Hematopoietic multipotent progenitor cell treated with erythropoietin and hydrocortisone succinate and interleukin-3 and kit ligand, for 8 days (in vitro differentiated cells): ENCODE results near the gene ELL2.
A peak's percentile ranks its signal among the peaks of the same experiment; 100 is the strongest.

Source experiments
- DNase-seq: peaks from one replicate; pipeline ENCODE4 v3.0.0-alpha.2; 2015

The ELL2 gene

GRCh38 chr5:95953021-95953702, 8.5 kb downstream of the ELL2 start:
- no peak for DNase-seq

GRCh38 chr5:95951916-95952315, 9.7 kb downstream of the ELL2 start:
- no peak for DNase-seq

GRCh38 chr5:95949810-95950209, 11.8 kb downstream of the ELL2 start:
- DNase-seq = no peak

DNA sequence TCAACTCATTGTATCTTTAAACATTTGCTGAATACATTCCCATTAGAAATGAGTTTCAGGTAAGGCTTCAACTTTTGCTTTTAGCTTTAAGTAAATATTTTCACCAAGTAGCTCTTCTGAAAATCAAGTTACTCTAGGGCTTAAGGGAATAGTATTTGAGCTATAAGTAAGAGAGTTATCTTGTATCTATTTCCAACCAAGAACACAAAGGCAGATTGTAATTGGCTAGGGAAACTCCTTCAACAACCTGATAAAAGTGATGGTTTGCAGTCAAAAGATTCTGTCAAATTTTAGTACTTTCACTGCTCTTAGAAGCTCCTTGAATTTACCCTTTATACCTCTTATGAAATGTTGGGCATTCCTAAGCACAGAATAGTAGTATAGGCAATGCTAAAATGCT, 13.0 kb downstream of the ELL2 start:
- DNase-seq = peak; percentile 37

- no peak for DNase-seq
These were observed 15.2 kb downstream of the ELL2 start for GRCh38 chr5:95946451-95946850.

- no peak for DNase-seq
These were observed 18.7 kb downstream of the ELL2 start for GRCh38 chr5:95942968-95943367.

- DNase-seq = no peak
These were observed 19.2 kb downstream of the ELL2 start for GRCh38 chr5:95942414-95942813.

GRCh38 chr5:95941756-95942155, 19.9 kb downstream of the ELL2 start:
- DNase-seq = no peak

- DNase-seq = no peak
These were observed 20.6 kb downstream of the ELL2 start for GRCh38 chr5:95940758-95941682.

DNA sequence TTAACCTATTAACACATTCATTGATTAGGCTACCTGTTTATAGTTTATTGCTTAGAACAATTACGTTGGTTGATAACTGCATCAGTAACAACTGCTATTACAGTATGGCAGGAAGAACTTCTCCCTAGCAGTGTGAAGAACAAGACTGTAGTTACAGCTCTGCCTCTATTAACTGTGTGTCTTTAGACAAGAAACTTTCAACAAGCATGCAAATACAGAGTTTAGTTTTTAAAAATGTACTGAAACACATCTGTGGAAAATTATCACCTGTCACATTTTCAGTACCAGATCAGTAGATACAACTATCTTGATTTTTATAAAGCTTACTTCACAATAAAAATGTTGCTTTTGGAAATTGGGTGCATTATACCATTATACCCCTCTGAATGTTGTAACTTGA, 22.2 kb downstream of the ELL2 start:
- no peak for DNase-seq

DNA sequence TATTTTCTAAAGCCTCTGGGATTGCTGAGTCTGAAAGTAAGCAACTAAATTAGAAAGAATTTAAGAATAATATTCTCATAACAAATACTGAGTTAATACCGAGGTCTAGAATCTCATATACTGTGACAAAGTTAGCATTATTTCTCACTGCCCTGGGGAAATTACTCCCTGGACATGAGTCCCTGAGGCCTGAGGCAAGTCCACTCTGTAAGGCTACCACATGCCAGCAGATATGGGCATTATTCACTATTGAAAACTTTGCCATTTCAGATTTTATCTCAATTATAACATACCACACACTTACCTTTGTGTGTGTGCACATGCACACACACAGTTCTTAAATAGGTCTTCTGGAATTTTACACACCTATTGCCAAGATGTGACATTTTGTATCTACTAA, 22.9 kb downstream of the ELL2 start:
- DNase-seq = no peak

- DNase-seq = no peak
These were observed 23.3 kb downstream of the ELL2 start for GRCh38 chr5:95938347-95938746.

DNA sequence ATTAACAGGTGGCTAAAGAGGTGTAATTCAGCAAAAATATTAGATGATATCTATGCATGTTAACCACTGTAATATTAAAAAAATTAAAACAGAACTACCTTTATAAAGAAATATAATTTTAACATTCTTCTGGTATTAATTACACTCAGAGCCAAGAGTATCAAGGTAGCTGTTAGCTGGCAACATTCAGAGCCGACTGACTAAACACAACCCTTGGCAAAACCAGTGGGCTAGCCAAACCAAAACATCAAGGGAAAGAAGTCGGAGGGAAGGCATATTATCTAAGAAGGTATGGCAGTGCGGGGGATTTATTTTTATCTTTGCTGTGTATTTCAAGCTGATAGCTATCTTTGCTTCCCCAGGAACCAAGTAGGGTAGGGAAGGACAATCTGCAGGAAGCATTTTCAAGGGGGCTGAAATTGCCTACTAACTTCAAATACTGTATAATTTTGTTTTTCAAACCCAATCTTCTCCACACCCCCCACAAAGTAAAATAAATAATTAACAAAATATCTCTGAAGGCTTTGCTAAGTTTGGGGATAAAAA, 24.0 kb downstream of the ELL2 start:
- peak; percentile 33 for DNase-seq

DNA sequence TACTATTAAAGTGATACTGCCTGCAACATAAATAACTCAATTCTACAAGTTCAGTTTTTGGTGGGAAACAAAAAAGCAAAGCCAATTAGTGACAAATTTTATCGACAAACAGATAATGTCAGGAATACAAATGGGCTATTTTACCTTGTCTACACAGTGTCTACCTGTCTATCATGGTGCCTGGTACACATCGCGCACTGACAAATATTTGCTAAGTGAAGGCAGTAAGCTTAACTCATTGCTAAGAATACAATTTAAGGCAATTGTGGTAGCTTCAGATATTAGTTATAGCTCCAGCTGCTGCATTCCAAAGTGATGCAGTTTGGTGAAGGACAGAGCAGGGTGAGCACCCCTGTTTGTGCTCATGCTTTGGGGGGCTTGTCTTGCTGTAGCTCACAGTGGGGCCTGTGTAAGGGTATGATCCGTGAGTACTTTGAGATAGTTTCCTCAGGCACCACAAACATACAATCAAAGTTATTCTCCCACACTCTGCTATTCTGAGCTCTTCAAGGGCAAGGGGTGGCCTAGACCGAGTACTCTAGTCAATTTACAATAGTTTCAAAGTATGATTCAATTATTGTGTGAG, 24.7 kb downstream of the ELL2 start:
- no peak for DNase-seq

GRCh38 chr5:95935553-95936100, 26.0 kb downstream of the ELL2 start:
- DNase-seq = no peak

GRCh38 chr5:95934207-95934804, 27.3 kb downstream of the ELL2 start:
- peak; percentile 97 for DNase-seq

GRCh38 chr5:95932941-95933340, 28.7 kb downstream of the ELL2 start:
- no peak for DNase-seq

DNA sequence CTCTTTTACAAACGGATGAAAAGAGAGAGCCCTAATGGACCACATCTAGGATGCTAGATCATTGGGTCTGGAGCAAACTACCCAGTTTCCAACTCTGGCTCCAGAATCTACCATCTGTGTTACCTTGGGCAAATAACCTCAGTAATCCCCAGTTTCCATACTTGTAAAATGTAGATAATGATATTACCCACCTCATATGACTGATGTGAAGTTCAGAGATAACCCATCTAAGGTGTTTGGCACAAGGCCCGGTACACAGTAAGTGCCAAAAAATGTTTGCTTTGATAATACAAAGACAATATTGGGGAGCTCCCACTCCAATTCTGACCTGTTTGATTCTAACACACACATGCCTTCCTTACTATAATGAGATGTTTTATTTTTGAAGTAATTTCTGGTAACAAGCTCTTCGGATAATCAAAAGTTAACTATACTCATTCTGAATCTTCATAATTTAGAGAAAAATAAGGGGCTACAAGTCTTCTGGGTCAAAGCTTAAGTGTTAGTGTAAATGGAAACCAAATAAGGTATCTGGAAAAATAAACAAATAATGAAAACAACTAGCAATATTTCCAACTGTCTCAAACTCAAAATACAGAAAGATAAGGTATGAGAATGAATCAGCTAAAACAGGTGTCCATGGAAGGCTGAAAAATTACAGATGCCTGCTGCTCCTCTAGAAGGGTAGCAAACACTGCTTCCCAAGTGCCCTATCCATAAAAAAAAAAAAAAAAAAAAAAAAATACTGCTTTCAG, 30.4 kb downstream of the ELL2 start:
- peak; percentile 81 for DNase-seq

- no peak for DNase-seq
These were observed 31.3 kb downstream of the ELL2 start for GRCh38 chr5:95930141-95930930.

GRCh38 chr5:95928724-95929253, 32.9 kb downstream of the ELL2 start:
- no peak for DNase-seq
